ENCODE data around the gene EIF3B.
"Not testable (repeated sequence)": the region's sequence is repeated elsewhere in the genome, so short reads cannot be mapped to it uniquely, and the experiment has no call there.

The EIF3B gene

GRCh38 chr7:2399848-2400587, 45.4 kb downstream of the EIF3B start:
- no peak for DNase-seq (ENCODE audit: low read depth in 2 of 3, low spot score in 2 of 3)

- DNase-seq (ENCODE audit: low read depth in 2 of 3, low spot score in 2 of 3) = no peak
Observed at GRCh38 chr7:2402687-2403013, 48.0 kb downstream of the EIF3B start.

GRCh38 chr7:2403014-2403717, 48.5 kb downstream of the EIF3B start, which contains the start of gene CHST12:
Gene CHST12 (plus strand): TSS chr7:2403611. CDS start chr7:2432640, 29,029 bp downstream.
- DNase-seq (ENCODE audit: low read depth in 2 of 3, low spot score in 2 of 3) = peak; percentile 78 to 88 (median 88)

DNA sequence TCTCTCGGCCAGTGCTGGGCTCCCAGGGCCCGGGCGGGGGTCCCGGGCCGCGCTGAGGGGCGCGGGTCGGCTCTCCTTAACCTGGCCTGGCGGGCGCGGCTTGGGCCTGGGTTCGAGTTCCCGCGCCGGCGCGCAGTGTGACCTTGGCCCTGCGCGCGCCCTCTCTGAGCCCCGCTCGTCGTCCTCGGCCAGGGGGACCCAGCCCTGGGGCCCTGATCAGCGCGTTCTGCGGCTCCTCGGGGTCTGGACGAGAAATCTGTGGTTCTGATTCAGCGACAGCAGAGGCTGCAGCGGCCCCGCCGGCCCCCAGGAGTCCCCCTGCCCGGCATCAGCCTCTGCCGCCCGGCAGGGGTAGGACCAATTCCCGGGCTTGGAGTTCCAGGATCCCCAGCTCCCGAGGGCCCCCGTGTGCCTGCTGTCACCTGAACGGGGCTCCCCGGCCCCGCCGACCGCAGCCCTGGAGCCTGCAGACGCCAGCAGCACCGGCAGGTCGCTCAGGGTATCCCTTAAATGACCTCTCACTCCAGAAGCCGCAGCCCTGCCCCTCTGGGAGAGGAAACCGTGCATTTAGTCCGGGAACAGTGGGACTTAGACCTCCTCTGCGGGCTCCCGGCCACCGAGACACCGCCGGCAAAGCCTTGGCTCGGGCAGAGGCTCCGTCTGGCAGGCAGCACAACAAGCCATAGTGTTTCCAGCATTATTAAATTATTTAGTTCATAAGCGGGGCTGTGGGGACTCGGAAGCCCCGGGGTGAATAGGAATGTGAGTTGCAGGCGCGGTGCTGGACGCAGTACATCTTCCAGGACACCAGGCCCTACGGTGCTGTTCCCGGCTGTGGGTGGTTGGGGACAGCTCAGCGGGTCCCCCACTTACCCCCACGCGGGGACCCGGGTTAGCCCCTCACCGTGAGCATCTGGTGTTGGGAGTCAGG, 49.4 kb downstream of the EIF3B start:
- no peak for DNase-seq (ENCODE audit: low read depth in 2 of 3, low spot score in 2 of 3)

GRCh38 chr7:2404714-2405119, 50.1 kb downstream of the EIF3B start:
- DNase-seq (ENCODE audit: low read depth in 2 of 3, low spot score in 2 of 3) = no peak

DNA sequence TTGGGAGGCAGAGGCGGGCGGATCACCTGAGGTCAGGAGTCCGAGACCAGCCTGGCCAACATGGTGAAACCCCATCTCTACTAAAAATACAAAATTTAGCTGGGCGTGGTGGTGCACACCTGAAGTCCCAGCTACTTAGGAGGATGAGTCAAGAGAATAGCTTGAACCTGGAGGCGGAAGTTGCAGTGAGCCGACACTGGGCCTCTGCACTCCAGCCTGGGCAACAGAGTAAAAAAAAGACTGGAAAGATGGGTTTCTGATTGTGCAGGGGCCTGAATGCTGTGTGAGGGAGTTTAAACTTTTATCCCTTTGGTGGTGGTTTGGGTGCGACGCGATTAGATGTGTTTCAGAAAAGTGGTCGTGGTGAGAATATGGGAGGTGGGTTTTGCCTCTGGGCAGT, 50.6 kb downstream of the EIF3B start:
- no peak for DNase-seq (ENCODE audit: low read depth in 2 of 3, low spot score in 2 of 3)

- DNase-seq (ENCODE audit: low read depth in 2 of 3, low spot score in 2 of 3) = peak in 2 of 3 experiments; percentile 28 to 55
Observed at GRCh38 chr7:2405601-2406345, 51.1 kb downstream of the EIF3B start.

DNA sequence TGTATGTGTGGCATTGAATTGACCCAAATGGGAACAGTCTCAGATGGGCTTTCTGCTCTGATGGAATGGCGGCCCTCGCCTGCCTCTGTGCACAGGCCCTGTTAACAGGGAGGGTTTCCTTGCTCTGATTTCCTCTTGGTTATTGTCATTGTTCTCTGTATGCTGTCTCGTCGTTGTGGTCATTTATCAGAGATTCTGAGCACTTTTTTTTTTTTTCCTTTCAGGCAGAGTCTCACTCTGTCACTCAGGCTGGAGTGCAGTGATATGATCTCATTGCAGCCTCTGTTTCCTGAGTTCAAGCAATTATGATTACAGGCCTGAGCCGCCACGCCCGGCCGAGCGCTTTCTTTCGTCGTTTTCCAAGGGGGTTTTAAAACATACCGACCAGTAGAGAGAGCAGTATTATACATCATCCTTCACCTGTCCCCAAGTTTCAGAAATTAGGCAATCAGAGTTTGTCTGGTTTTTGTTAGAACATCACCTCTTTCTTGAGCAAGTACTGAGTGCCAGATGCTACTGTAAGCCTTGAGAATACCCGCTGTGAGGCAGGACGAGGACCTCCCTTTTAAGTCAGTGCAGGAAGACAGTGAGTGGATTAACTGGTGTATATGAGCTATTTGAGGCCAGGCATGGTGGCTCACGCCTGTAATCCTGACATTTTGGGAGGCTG, 55.3 kb downstream of the EIF3B start:
- DNase-seq (ENCODE audit: low read depth in 2 of 3, low spot score in 2 of 3) = no peak

- DNase-seq (ENCODE audit: low read depth in 2 of 3, low spot score in 2 of 3) = no peak
Observed at GRCh38 chr7:2411049-2411448, 56.4 kb downstream of the EIF3B start.

DNA sequence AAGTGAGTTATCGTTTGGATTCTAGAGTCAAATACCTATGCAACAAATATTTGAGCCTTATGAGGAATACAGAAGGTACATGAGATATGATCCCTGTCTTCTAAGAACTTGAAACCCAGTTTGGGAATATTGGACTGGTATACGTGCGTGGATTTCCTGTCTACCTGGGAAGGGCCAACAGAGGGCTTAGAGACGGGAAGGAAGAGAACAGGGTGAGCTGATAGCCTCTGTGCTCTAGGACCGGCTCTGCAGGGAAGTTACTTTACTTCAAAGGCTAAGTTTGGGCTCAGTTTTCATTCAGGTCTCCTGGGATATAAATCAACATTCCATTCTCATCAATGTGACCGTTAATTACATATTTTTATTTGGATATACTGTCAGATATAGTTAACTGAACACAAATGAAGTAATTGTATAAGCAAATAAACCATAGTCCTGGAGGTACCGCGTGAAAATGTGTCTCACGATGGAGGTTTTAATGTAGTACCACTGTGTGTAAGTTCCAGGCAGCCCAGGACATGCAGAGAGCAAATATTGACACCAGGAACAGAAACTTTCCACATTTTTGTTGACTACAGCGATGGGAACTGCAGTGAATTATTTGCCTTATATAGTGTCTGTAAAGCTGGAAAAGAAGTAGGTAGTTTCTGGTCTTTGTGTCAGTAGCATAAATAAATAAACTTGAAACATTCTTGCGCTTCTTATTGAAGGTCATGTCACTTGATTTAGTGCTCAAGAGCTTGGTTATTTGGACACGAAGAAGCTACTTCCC, 57.4 kb downstream of the EIF3B start:
- no peak for DNase-seq (ENCODE audit: low read depth in 2 of 3, low spot score in 2 of 3)

GRCh38 chr7:2412587-2413201, 58.1 kb downstream of the EIF3B start:
- DNase-seq (ENCODE audit: low read depth in 2 of 3, low spot score in 2 of 3) = no peak

GRCh38 chr7:2416063-2416462, 61.4 kb downstream of the EIF3B start:
- no peak for DNase-seq (ENCODE audit: low read depth in 2 of 3, low spot score in 2 of 3)

GRCh38 chr7:2416650-2417049, 62.0 kb downstream of the EIF3B start:
- no peak for DNase-seq (ENCODE audit: low read depth in 2 of 3, low spot score in 2 of 3)

DNA sequence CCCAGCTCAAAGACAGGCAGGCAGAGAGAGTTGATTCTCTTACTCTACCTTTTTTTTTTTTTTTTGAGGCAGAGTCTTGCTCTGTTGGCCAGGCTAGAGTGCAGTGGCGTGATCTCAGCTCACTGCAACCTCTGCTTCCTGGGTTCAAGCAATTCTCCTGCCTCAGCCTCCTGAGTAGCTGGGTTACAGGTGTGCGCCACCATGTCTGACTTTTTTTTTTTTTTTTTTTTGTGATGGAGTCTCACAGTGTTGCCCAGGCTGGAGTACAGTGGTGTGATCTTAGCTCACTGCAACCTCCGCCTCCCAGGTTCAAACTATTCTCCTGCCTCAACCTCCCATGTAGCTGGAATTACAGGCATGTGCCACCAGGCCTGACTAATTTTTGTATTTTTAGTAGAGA, 62.6 kb downstream of the EIF3B start:
- DNase-seq (ENCODE audit: low read depth in 2 of 3, low spot score in 2 of 3) = not testable (repeated sequence)

DNA sequence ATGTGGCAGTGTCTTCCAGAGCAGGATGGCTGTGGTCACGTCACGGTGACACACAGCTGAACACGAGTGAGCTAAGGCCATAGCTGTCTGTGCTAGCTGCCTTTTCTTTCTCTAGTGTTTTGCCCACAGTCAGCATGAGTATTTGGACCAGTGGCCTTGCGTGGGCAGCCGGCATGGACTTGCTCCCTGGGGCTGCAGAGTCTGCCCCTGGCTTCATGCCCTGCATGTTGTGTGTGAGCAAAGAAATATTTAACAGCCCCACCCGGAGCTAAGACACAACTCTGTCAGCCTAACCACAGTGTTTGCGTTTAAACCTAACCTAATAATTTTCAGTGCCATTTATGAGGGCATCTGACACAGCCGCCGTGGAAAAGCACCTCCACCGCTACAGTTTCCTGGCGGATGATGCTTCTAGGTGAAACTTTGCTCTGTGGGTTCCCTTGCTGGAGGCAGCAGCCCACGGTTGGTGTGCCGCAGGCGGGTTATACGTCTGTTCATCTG, 63.4 kb downstream of the EIF3B start:
- DNase-seq (ENCODE audit: low read depth in 2 of 3, low spot score in 2 of 3) = peak in 2 of 3 experiments; percentile 36 to 48

- DNase-seq (ENCODE audit: low read depth in 2 of 3, low spot score in 2 of 3) = no peak
Observed at GRCh38 chr7:2420216-2420933, 65.7 kb downstream of the EIF3B start.

- DNase-seq (ENCODE audit: low read depth in 2 of 3, low spot score in 2 of 3) = no peak
Observed at GRCh38 chr7:2421943-2422310, 67.3 kb downstream of the EIF3B start.

GRCh38 chr7:2425749-2426148, 71.1 kb downstream of the EIF3B start:
- DNase-seq (ENCODE audit: low read depth in 2 of 3, low spot score in 2 of 3) = no peak
